MM.1S (cell line): Measurements from ENCODE around the gene IL23R.

ENCODE experiments used
- CTCF ChIP-seq: fragments of 300-600 bp; sonication (generic); IDR thresholded peaks from 2 replicates; pipeline ENCODE4 v1.5.1; 2016; ENCODE audit warnings: antibody characterized with exemption, low read length, mixed read lengths
- EZH2 ChIP-seq: fragments of 300-600 bp; sonication (generic); optimal IDR thresholded peaks from 2 replicates; pipeline ENCODE3; 2017; ENCODE audit warnings: low read depth, mild to moderate bottlenecking, antibody characterized with exemption, low read length, mixed read lengths
- EZH2phosphoT487 ChIP-seq: fragments of 300-600 bp; sonication (generic); IDR thresholded peaks from 2 replicates; pipeline ENCODE4 v1.6.1; 2018; ENCODE audit warnings: antibody characterized with exemption, low read length

GRCh38 chr1:67262735-67263134 lies 96.5 kb downstream of the IL23R start:
- no peak for TF ChIP-seq EZH2
- no peak for TF ChIP-seq CTCF
- no peak for TF ChIP-seq EZH2phosphoT487
